ENCODE data around the gene CIB4.

The CIB4 gene

GRCh38 chr2:26650713-26651469, 9.7 kb upstream of the CIB4 start:
- TF ChIP-seq, protein P1, sequence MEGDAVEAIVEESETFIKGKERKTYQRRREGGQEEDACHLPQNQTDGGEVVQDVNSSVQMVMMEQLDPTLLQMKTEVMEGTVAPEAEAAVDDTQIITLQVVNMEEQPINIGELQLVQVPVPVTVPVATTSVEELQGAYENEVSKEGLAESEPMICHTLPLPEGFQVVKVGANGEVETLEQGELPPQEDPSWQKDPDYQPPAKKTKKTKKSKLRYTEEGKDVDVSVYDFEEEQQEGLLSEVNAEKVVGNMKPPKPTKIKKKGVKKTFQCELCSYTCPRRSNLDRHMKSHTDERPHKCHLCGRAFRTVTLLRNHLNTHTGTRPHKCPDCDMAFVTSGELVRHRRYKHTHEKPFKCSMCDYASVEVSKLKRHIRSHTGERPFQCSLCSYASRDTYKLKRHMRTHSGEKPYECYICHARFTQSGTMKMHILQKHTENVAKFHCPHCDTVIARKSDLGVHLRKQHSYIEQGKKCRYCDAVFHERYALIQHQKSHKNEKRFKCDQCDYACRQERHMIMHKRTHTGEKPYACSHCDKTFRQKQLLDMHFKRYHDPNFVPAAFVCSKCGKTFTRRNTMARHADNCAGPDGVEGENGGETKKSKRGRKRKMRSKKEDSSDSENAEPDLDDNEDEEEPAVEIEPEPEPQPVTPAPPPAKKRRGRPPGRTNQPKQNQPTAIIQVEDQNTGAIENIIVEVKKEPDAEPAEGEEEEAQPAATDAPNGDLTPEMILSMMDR (conservative IDR thresholded peaks at IDR 0.05; ENCODE audit: control insufficient read depth, insufficient read depth, low read depth, low read length): no peak
- no peak overlapping the region for H3K4me3 ChIP-seq (ENCODE audit: control insufficient read depth, low read depth, low read length)
- DNase-seq (ENCODE audit: low read depth): no peak

- DNase-seq (ENCODE audit: low read depth): no peak
- no peak overlapping the region for H3K4me3 ChIP-seq (ENCODE audit: control insufficient read depth, low read depth, low read length)
- TF ChIP-seq, protein P1 (conservative IDR thresholded peaks at IDR 0.05; ENCODE audit: control insufficient read depth, insufficient read depth, low read depth, low read length): no peak
Observed at GRCh38 chr2:26649992-26650712, 9.0 kb upstream of the CIB4 start.

- TF ChIP-seq, protein P1 (conservative IDR thresholded peaks at IDR 0.05; ENCODE audit: control insufficient read depth, insufficient read depth, low read depth, low read length): no peak
- DNase-seq (ENCODE audit: low read depth): no peak
- no peak overlapping the region for H3K4me3 ChIP-seq (ENCODE audit: control insufficient read depth, low read depth, low read length)
Observed at GRCh38 chr2:26649322-26649721, 8.2 kb upstream of the CIB4 start.

DNA sequence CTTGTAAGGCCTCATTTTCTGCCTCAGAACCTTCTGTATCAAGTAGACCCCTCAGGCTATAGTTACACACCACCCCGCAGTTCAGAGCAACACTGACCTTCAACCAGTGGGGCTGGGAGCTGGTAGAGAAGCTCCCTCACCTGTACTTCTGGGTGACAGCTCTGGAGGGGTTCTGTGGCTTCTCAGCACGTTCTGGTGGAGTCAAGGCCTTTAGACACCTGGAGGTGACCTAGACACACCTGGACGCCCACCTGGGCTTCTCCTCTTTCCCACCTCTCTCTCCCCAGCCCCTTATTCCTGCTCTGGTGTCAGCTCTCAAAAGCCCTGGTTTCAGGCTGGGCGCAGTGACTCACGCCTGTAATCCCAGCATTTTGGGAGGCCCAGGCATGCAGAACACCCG, 7.3 kb upstream of the CIB4 start:
- no peak overlapping the region for H3K4me3 ChIP-seq (ENCODE audit: control insufficient read depth, low read depth, low read length)
- TF ChIP-seq, protein P1 (conservative IDR thresholded peaks at IDR 0.05; ENCODE audit: control insufficient read depth, insufficient read depth, low read depth, low read length): no peak
- no peak for DNase-seq (ENCODE audit: low read depth)

DNA sequence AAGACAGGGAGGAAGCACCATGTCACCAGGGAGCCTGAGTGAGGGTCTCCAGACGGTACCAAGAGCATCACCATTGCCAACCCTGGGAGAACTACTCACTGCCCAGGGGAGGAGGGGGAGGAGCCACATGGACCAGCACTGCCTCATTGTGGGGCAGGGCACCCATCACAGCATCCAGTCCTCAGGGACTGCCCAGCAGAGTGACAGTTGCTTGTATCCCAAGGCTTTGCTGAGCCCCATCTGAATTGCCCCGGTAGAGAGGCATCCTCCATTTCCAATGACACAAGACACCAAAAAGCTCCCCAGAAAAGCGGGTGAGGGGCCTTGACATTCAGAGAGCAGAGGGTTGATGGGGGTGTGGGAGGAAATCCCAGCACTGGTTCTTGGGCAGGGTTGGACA, 6.8 kb upstream of the CIB4 start:
- H3K4me3 ChIP-seq (ENCODE audit: control insufficient read depth, low read depth, low read length): no peak overlapping the region
- DNase-seq (ENCODE audit: low read depth): no peak
- TF ChIP-seq, protein P1 (conservative IDR thresholded peaks at IDR 0.05; ENCODE audit: control insufficient read depth, insufficient read depth, low read depth, low read length): no peak

DNA sequence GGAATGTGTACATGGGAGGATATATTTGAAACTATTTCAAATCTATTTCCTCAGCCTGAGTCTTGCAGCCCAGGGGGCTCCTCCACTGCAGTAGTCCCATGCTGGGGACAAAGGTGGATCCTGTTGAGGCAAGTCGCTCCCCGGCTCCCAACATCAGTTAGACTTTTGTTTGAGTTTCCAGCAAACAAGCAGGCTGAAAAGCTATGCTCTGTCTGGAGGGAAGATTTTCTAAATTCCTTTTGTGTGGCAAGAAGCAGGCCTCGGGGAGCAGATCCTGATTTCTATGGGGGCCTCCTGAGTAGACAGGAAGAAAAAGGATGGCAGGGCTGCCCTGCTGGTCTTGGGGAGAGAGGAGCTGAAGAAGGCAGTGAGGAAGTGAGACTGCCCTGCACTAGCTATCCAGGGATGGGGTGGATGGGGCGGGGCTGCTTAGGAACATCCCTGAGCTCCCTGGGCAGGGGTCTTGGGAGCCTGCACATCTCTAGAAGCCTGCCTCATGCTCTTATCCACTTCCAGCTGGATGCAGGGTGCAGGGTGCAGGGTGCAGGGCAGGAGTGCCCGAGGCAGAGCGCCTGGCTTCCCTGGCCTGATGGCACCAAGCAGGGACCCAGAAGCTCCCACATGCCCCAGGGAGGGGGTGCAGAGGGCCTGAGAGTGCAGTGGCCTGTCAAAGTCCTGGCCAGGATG, 6.0 kb upstream of the CIB4 start:
- no peak overlapping the region for H3K4me3 ChIP-seq (ENCODE audit: control insufficient read depth, low read depth, low read length)
- TF ChIP-seq, protein P1 (conservative IDR thresholded peaks at IDR 0.05; ENCODE audit: control insufficient read depth, insufficient read depth, low read depth, low read length): no peak
- DNase-seq (ENCODE audit: low read depth): no peak
